BLaER1 (cell line): ENCODE measurements around the gene OGFOD2.

ENCODE experiments used
- H3K27ac ChIP-seq: shearing (Covaris generic); formaldehyde crosslinking; 2 replicates; pipeline ENCODE4 v1.8.1; 2022
- H3K27me3 ChIP-seq: shearing (Covaris generic); formaldehyde crosslinking; 2 replicates; pipeline ENCODE4 v1.8.1; 2022
- H3K36me3 ChIP-seq: shearing (Covaris generic); formaldehyde crosslinking; 2 replicates; pipeline ENCODE4 v1.8.1; 2022
- H3K4me1 ChIP-seq: shearing (Covaris generic); formaldehyde crosslinking; 2 replicates; pipeline ENCODE4 v1.8.1; 2022
- H3K4me2 ChIP-seq: shearing (Covaris generic); formaldehyde crosslinking; 2 replicates; pipeline ENCODE4 v1.8.1; 2022
- H3K4me3 ChIP-seq: shearing (Covaris generic); formaldehyde crosslinking; 2 replicates; pipeline ENCODE4 v1.8.1; 2022
- H3K9ac ChIP-seq: shearing (Covaris generic); formaldehyde crosslinking; 2 replicates; pipeline ENCODE4 v1.8.1; 2022
- H3K9me3 ChIP-seq: shearing (Covaris generic); formaldehyde crosslinking; 2 replicates; pipeline ENCODE4 v1.8.1; 2022
- H4K20me1 ChIP-seq: shearing (Covaris generic); formaldehyde crosslinking; 2 replicates; pipeline ENCODE4 v1.8.1; 2022
- Cebpa-rat ChIP-seq: shearing (Covaris generic); IDR thresholded peaks from 2 replicates; pipeline ENCODE4 v1.8.1; 2022

OGFOD2 gene

GRCh38 chr12:122987086-122987951, 12.3 kb downstream of the OGFOD2 start:
- Histone ChIP-seq H4K20me1 (peaks cover 39% of the 10 kb centered on the region), H3K27ac (no peak overlapping the region), H3K9ac (no peak overlapping the region), H3K4me1 (peaks cover 29% of the 10 kb centered on the region), H3K9me3 (no peaks in the 10 kb centered on the region), H3K36me3 (peaks cover 90% of the 10 kb centered on the region), H3K4me3 (no peak overlapping the region), H3K27me3 (no peaks in the 10 kb centered on the region), H3K4me2 (no peak overlapping the region)
- no peak for TF ChIP-seq Cebpa-rat

- Histone ChIP-seq H3K4me3 (no peak overlapping the region), H3K27ac (no peak overlapping the region), H3K9ac (no peak overlapping the region), H3K27me3 (no peaks in the 10 kb centered on the region), H4K20me1 (peaks cover 32% of the 10 kb centered on the region), H3K36me3 (peaks cover 83% of the 10 kb centered on the region), H3K9me3 (no peaks in the 10 kb centered on the region), H3K4me1 (peaks cover 22% of the 10 kb centered on the region), H3K4me2 (no peak overlapping the region)
- no peak for TF ChIP-seq Cebpa-rat
Measured at GRCh38 chr12:122988036-122988435, 13.0 kb downstream of the OGFOD2 start.

- H3K36me3 ChIP-seq = peaks cover 78% of the 10 kb centered on the region
- H3K27me3 ChIP-seq = no peaks in the 10 kb centered on the region
- H3K4me3 ChIP-seq = no peak overlapping the region
- no peak overlapping the region for H3K27ac ChIP-seq
- no peaks in the 10 kb centered on the region for H3K9me3 ChIP-seq
- no peak for TF ChIP-seq Cebpa-rat
- no peak overlapping the region for H3K9ac ChIP-seq
- peaks cover 26% of the 10 kb centered on the region for H4K20me1 ChIP-seq
- peaks cover 15% of the 10 kb centered on the region for H3K4me1 ChIP-seq
- H3K4me2 ChIP-seq = no peak overlapping the region
Measured at GRCh38 chr12:122988612-122989212, 13.7 kb downstream of the OGFOD2 start.

- no peak for TF ChIP-seq Cebpa-rat
- Histone ChIP-seq H3K9me3 (no peaks in the 10 kb centered on the region), H3K27ac (no peak overlapping the region), H4K20me1 (peaks cover 20% of the 10 kb centered on the region), H3K27me3 (no peaks in the 10 kb centered on the region), H3K36me3 (peaks cover 72% of the 10 kb centered on the region), H3K9ac (no peak overlapping the region), H3K4me2 (no peak overlapping the region), H3K4me3 (no peak overlapping the region), H3K4me1 (peaks cover 9% of the 10 kb centered on the region)
Measured at GRCh38 chr12:122989225-122989839, 14.3 kb downstream of the OGFOD2 start.

- TF ChIP-seq Cebpa-rat = no peak
- Histone ChIP-seq H3K9ac (no peak overlapping the region; the same call in 1 of the 2 replicates), H4K20me1 (peaks cover 14% of the 10 kb centered on the region), H3K27ac (no peak overlapping the region), H3K4me3 (no peak overlapping the region), H3K9me3 (no peaks in the 10 kb centered on the region), H3K4me2 (no peak overlapping the region), H3K4me1 (peaks cover 3% of the 10 kb centered on the region; the same call in 1 of the 2 replicates), H3K27me3 (no peaks in the 10 kb centered on the region), H3K36me3 (peaks cover 69% of the 10 kb centered on the region)
Measured at GRCh38 chr12:122989874-122990419, 14.9 kb downstream of the OGFOD2 start.

- no peaks in the 10 kb centered on the region for H3K27me3 ChIP-seq
- H3K4me1 ChIP-seq = no peaks in the 10 kb centered on the region
- no peak overlapping the region for H3K27ac ChIP-seq
- H3K9ac ChIP-seq = no peak overlapping the region; the same call in 1 of the 2 replicates
- no peak overlapping the region for H3K4me2 ChIP-seq
- H3K4me3 ChIP-seq = no peak overlapping the region
- no peaks in the 10 kb centered on the region for H3K9me3 ChIP-seq
- H3K36me3 ChIP-seq = peaks cover 69% of the 10 kb centered on the region
- TF ChIP-seq Cebpa-rat = no peak
- peaks cover 8% of the 10 kb centered on the region for H4K20me1 ChIP-seq
Measured at GRCh38 chr12:122990561-122990960, 15.5 kb downstream of the OGFOD2 start.

- Histone ChIP-seq H3K27ac (no peak overlapping the region), H3K9me3 (no peaks in the 10 kb centered on the region), H4K20me1 (peaks cover 2% of the 10 kb centered on the region), H3K4me3 (no peak overlapping the region), H3K9ac (no peak overlapping the region), H3K27me3 (no peaks in the 10 kb centered on the region), H3K36me3 (peaks cover 68% of the 10 kb centered on the region), H3K4me1 (no peaks in the 10 kb centered on the region), H3K4me2 (no peak overlapping the region)
- no peak for TF ChIP-seq Cebpa-rat
Measured at GRCh38 chr12:122990961-122991622, 16.0 kb downstream of the OGFOD2 start.

- no peak overlapping the region for H3K4me2 ChIP-seq
- no peaks in the 10 kb centered on the region for H3K4me1 ChIP-seq
- H3K4me3 ChIP-seq = no peak overlapping the region
- no peaks in the 10 kb centered on the region for H3K27me3 ChIP-seq
- H3K36me3 ChIP-seq = peaks cover 68% of the 10 kb centered on the region
- no peak overlapping the region for H3K9ac ChIP-seq
- H3K27ac ChIP-seq = no peak overlapping the region
- peaks cover 1% of the 10 kb centered on the region; the same call in 1 of the 2 replicates for H4K20me1 ChIP-seq
- no peaks in the 10 kb centered on the region for H3K9me3 ChIP-seq
- TF ChIP-seq Cebpa-rat = no peak
Measured at GRCh38 chr12:122991623-122992275, 16.7 kb downstream of the OGFOD2 start.

- H3K4me1 ChIP-seq = peaks cover under 1% of the 10 kb centered on the region; the same call in 1 of the 2 replicates
- no peak overlapping the region for H3K4me2 ChIP-seq
- TF ChIP-seq Cebpa-rat = no peak
- H3K9me3 ChIP-seq = no peaks in the 10 kb centered on the region
- H3K27me3 ChIP-seq = no peaks in the 10 kb centered on the region
- H3K9ac ChIP-seq = no peak overlapping the region
- H4K20me1 ChIP-seq = peaks cover 8% of the 10 kb centered on the region
- H3K4me3 ChIP-seq = no peak overlapping the region
- H3K36me3 ChIP-seq = peaks cover 68% of the 10 kb centered on the region
- H3K27ac ChIP-seq = no peak overlapping the region
Measured at GRCh38 chr12:122992386-122992785, 17.3 kb downstream of the OGFOD2 start.
